Activated T-helper 2 cell treated with anti-CD3 and anti-CD28 coated beads, Interferon-gamma antibody, Interleukin-2, Interleukin-4, amounts not matched to agents 10 μg/mL and 5 μg/mL and 100 μg/mL, durations not matched to agents 14 hours and 24 hours and 36 hours (primary cell): ENCODE data around the gene GPR15. TPM values are rescaled to one million over a fixed set of nuclear protein-coding genes. Genes with fewer than 3 reads are reported as not detected.
A peak's percentile ranks its signal among the peaks of the same experiment; 100 is the strongest.
"Not testable (repeated sequence)": the region's sequence is repeated elsewhere in the genome, so short reads cannot be mapped to it uniquely, and the experiment has no call there.

Experiments
- DNase-seq: peaks from one replicate; pipeline ENCODE4 v3.0.0; 2021; ENCODE audit warnings: low spot score
- H3K27ac Mint-ChIP-seq: one replicate; pipeline ENCODE4 v1.8.0; 2021; ENCODE audit warnings: mixed read lengths
- H3K27me3 Mint-ChIP-seq: one replicate; pipeline ENCODE4 v1.8.0; 2021; ENCODE audit warnings: low read depth, mixed read lengths
- H3K36me3 Mint-ChIP-seq: one replicate; pipeline ENCODE4 v1.8.0; 2021; ENCODE audit warnings: low read depth, mixed read lengths
- H3K4me1 Mint-ChIP-seq: one replicate; pipeline ENCODE4 v1.8.0; 2021; ENCODE audit warnings: low read depth, mixed read lengths
- H3K4me3 Mint-ChIP-seq: one replicate; pipeline ENCODE4 v1.8.0; 2021; ENCODE audit warnings: low read depth, mild to moderate bottlenecking, moderate library complexity, mixed read lengths
- H3K9me3 Mint-ChIP-seq: one replicate; pipeline ENCODE4 v1.8.0; 2021; ENCODE audit warnings: mixed read lengths
- intact Hi-C: fragments of 100-400 bp; cut with micrococcal nuclease; formaldehyde crosslinking; loops from one replicate; pipeline ENCODE4 v1.15.1; 2023
- total RNA-seq: library from RNA; stranded (reverse); gene quantifications from 2 replicates; pipeline ENCODE4 v1.2.3, GENCODE V29; 2022

The GPR15 gene
- total RNA-seq, 1 donor from 2014 or later = 10.0 TPM

DNA sequence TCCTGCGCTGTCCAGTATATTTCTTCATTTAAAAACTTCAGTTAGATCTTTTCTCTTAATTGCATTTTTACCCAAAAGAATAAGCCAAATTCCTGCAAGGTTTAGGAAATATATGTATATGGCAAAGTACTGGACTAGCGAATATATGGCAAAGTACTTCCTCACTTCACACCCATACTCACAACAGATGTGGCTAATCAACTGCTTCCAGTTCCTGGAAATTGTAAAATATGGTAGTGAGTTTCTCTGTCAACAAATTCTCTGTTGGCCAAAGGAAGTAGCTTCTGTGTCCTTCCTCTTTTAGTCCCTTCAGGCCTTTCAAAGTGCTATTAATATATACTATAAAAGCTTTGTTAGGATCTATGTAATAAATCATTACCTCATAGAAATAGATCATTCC lies 22.0 kb downstream of the GPR15 start:
- peaks cover 44% of the 10 kb centered on the region for H3K36me3 Mint-ChIP-seq
- DNase-seq = no peak
- intact Hi-C loops = loop anchor here (10.0 kb wide), 1 partner anchor 1851 kb away; the partner anchor contains the start of genes LNP1 and TOMM70
- H3K4me1 Mint-ChIP-seq = peaks cover 86% of the 10 kb centered on the region
- H3K27ac Mint-ChIP-seq = peak overlapping the region; percentile 93
- peak overlapping the region; percentile 77 for H3K4me3 Mint-ChIP-seq
- no peaks in the 10 kb centered on the region for H3K27me3 Mint-ChIP-seq
- H3K9me3 Mint-ChIP-seq = peaks cover 5% of the 10 kb centered on the region

DNA sequence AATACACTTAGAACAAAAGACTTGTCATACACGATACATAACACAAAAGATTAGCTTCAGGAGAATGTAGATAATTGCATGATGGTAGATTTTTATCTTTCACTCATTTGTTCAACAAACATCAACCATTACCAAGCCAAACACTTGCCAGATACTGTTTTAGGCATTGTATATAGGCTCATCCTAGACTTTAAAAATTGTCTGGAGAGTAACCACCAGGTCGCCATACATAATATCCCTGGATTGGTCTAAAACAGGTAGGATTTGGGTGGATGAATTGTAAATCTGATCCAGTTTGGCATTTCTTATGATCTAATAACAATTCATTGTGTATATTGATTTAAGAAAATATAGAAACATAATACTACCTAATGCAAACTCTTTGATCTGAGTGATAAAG lies 22.8 kb downstream of the GPR15 start:
- DNase-seq = no peak
- intact Hi-C loops = loop anchor here (10.0 kb wide), 1 partner anchor 1850 kb away; the partner anchor contains the start of genes LNP1 and TOMM70
- Mint-ChIP-seq H3K4me3 (peak overlapping the region; percentile 77), H3K27ac (peak overlapping the region; percentile 93), H3K27me3 (no peaks in the 10 kb centered on the region), H3K9me3 (peaks cover 8% of the 10 kb centered on the region), H3K36me3 (peaks cover 36% of the 10 kb centered on the region), H3K4me1 (peaks cover 86% of the 10 kb centered on the region)

DNA sequence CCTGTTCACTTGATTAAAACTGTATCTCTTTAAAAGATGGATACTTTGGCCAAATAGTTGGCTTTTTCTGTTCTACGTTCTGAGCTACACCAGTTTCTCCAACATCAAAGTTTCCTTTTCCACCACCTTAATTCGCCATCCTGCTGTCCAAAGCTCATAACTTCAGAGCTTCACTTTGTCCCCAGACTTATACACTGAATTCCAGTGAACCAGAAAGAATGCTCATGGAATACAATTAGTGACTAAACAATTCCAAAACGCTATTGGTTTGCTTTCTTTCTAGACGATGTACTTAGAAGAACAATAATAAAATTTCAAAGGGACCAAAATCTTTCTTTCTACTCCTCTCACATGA lies 23.2 kb downstream of the GPR15 start:
- Mint-ChIP-seq H3K4me1 (peaks cover 82% of the 10 kb centered on the region), H3K36me3 (peaks cover 32% of the 10 kb centered on the region), H3K27me3 (no peaks in the 10 kb centered on the region), H3K27ac (peak overlapping the region; percentile 93), H3K9me3 (peaks cover 11% of the 10 kb centered on the region), H3K4me3 (peak overlapping the region; percentile 77)
- intact Hi-C loops = loop anchor here (5.0 to 10.0 kb wide), 3 partner anchors 573 to 1850 kb away; partner anchors contain the start of genes CRYBG3, LNP1 and TOMM70
- DNase-seq = no peak

DNA sequence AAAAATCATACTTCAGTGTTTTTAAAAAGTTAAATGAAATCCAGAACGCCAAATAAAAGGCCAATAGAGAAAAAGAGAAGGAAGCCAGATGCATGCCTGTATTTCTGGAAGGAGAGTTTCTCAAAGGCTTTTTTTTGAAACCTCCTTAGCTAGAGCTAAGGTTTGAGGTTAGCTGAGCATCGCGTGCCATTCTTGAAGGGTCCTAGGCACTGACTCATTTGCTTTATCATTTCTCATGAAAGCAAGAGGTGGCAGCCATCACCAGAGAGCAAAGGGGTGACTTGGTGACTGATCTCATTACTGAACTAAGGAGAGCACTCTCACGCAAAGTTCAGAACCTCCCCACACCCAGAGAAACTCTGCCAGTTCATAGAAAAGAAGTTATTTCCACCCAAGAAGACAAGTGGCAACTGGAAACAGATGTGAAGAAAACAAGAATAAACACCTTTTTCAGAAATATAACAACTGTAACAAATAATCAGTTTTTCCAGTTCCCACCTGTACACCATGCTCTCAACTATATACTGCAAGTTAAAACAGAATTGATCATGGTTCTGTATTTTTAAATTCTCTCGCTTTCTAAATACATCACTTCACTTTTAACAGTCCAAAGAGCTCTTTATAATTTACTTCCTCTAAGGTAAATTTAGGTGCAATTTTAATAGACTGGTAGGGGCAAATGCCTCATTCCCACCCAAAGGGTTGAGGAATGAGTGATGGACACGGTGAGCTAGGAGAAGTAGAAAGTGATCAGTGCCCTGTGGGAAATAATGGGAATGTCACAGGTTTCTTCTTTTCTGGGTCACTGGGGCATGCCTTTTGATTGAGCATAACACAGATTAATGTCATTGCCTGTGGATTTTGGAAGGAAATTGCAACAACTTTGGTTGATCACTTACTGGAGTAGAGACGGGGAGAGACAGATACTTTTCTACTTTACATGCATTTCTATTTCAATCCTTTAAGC lies 24.7 kb downstream of the GPR15 start:
- peaks cover 75% of the 10 kb centered on the region for H3K4me1 Mint-ChIP-seq
- intact Hi-C loops = loop anchor here (1.0 to 10.0 kb wide), 8 partner anchors 9 to 1848 kb away; partner anchors contain the start of genes CPOX, CRYBG3, LNP1 and TOMM70

DNA sequence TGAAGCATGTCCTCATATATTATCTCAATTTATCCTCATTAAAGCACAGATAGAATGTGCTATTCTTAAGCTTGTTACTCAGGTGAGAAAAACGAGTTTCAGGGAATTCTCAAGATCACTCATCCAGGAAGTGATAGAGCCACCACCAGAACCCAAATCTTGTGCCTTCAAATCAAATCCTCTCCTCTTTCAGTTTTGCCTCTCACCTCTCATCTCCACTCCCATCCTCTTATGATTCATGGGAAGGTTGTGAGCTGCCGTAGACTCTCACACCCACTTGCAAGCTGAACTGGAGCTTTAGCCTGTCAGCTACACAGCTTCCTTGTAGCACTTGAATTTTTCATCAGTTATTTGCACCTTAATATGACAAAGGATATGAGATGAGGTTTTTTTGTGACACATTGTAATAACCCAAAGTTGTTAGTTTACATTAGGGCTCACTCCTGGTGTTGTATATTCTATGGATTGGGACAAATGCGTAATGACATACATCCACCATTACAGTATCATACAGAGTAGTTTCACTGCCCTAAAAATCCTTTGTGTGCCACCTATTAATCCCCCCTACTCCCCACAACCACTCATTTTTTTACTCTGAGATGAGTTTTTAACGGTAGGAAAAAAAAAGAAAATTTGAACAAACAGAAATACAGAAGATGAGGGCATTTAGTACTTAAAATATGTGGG lies 25.7 kb downstream of the GPR15 start:
- Mint-ChIP-seq H3K27me3 (no peaks in the 10 kb centered on the region), H3K27ac (peak overlapping the region; percentile 93), H3K36me3 (peaks cover 10% of the 10 kb centered on the region), H3K4me3 (peak overlapping the region; percentile 77), H3K4me1 (peaks cover 70% of the 10 kb centered on the region), H3K9me3 (peaks cover 6% of the 10 kb centered on the region)
- peak; percentile 48 for DNase-seq
- intact Hi-C loops = loop anchor here (5.0 to 10.0 kb wide), 3 partner anchors 575 to 1847 kb away; partner anchors contain the start of genes CRYBG3, LNP1 and TOMM70

More for the DNA sequence above, 24.7 kb downstream of the GPR15 start:
- Mint-ChIP-seq H3K36me3 (peaks cover 18% of the 10 kb centered on the region), H3K27ac (peak overlapping the region; percentile 93), H3K9me3 (peaks cover 6% of the 10 kb centered on the region), H3K4me3 (peak overlapping the region; percentile 77), H3K27me3 (no peaks in the 10 kb centered on the region)
- DNase-seq = peak; percentile 84

DNA sequence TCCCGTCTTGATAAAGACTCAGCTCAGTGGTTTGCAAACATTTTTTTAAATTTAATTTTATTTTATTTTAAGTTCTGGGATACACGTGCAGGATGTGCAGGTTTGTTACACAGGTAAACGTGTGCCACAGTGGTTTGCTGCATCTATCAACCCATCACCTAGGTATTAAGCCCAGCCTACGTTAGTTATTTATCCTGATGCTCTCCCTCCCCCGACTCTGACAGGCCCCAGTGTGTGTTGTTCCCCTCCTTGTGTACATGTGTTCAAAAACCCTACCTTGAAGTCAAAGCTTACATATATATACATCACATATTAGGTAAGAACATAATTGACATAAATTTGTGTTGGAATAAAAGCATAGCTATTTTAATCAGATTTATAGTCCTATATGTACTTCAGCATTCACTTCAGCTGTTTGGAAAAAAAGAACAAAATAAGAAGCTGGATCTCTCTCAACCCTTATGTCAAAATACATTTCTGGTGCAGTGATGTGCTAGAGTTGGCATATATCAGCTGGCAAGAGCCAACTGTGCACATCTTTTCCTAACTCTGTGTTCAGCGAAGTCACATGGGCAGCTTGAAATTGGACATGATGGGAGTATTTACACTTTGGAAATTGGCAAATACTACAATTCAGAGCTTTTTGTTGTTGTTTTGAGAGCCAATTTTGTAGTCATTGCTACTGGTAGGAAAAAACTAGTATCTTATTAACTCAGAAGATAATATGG lies 26.5 kb downstream of the GPR15 start:
- peak overlapping the region; percentile 40 for H3K4me3 Mint-ChIP-seq
- peaks cover 68% of the 10 kb centered on the region for H3K4me1 Mint-ChIP-seq
- peaks cover 6% of the 10 kb centered on the region for H3K9me3 Mint-ChIP-seq
- intact Hi-C loops = loop anchor here (5.0 to 10.0 kb wide), 3 partner anchors 576 to 1847 kb away; partner anchors contain the start of genes CRYBG3, LNP1 and TOMM70
- H3K27me3 Mint-ChIP-seq = no peaks in the 10 kb centered on the region
- H3K36me3 Mint-ChIP-seq = peaks cover 5% of the 10 kb centered on the region
- peak overlapping the region; percentile 93 for H3K27ac Mint-ChIP-seq
- DNase-seq = no peak

DNA sequence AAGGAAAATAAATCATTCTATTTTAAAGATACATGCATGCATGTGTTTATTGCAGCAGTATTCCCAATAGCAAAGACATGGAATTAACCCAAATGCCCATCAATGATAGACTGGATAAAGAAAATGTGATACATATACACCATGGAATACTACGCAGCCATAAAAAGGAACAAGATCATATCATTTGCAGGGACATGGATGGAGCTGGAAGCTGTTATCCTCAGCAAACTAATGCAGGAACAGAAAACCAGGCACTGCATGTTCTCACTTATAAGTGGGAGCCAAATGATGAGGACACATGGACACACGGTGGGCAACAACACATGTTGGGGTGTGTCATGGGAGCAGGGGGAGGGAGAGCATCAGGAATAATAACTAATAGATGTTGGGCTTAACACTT lies 28.0 kb downstream of the GPR15 start:
- H3K4me1 Mint-ChIP-seq = peaks cover 70% of the 10 kb centered on the region
- H3K27me3 Mint-ChIP-seq, H3K9me3 Mint-ChIP-seq, H3K27ac Mint-ChIP-seq, H3K4me3 Mint-ChIP-seq, H3K36me3 Mint-ChIP-seq, DNase-seq: not testable (repeated sequence)
- intact Hi-C loops = loop anchor here (5.0 to 10.0 kb wide), 3 partner anchors 577 to 1845 kb away; partner anchors contain the start of genes CRYBG3, LNP1 and TOMM70

DNA sequence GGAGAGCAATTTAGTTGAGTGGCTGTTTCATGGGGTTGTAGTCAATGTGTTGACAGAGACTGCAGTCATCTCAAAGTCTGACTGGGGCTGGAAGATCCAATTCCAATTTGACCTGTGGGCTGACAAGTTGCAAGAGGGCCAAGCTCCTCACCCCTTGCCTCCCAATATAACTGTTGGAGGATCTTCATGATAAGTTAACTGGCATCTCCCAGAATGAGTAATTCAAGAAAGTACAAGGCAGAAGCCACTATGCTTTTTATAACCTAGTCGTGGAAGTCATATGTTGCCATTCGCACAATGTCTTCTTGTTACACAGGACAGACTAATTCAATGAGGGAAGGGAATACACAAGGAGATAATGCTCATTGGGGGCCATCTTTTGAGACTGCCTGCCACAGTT lies 29.1 kb downstream of the GPR15 start:
- peaks cover 6% of the 10 kb centered on the region for H3K9me3 Mint-ChIP-seq
- peaks cover 73% of the 10 kb centered on the region for H3K4me1 Mint-ChIP-seq
- H3K27ac Mint-ChIP-seq = peak overlapping the region; percentile 64
- DNase-seq = no peak
- H3K27me3 Mint-ChIP-seq = no peaks in the 10 kb centered on the region
- no peaks in the 10 kb centered on the region for H3K36me3 Mint-ChIP-seq
- intact Hi-C loops = no loop called here
- H3K4me3 Mint-ChIP-seq = peak overlapping the region; percentile 17

DNA sequence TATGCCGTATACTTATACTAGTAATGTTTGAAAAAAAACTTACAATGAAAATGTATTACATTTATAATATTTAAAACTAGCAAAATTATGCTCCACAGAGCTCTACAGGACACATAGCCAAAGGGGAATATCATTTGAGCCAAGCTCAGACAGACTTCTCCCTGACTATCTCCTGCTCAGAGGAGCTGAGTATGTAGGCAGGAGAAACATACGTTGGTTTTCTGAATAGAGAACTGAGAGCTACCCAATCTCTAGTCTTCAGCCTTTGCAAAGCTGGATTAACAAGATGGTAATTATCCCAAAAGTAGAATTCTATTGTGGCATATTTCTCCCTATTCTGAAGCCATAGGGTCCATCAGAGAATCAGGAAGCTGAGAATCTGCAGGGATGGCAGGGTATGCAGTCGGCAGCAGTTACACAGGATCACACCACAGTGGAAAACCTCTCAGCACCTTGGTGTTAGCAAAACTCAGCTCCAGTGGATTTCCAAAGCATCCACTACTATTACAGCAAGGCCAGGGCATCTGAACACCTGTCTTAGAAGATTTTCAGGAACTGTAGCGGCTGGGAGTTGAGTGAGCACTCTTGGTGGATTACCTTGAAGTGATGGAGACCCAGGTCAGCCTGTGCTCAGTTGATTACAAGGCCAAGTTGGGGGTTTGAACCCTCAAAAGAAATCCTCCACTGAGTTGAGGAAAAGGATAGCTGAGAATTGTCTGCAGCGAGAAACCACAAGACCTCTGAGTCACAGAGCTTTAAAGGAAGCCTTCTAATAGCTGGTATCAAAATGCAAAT lies 30.1 kb downstream of the GPR15 start:
- H3K27me3 Mint-ChIP-seq = no peaks in the 10 kb centered on the region
- H3K4me1 Mint-ChIP-seq = peaks cover 73% of the 10 kb centered on the region
- H3K4me3 Mint-ChIP-seq = no peak overlapping the region
- no peak for DNase-seq
- no peaks in the 10 kb centered on the region for H3K36me3 Mint-ChIP-seq
- H3K9me3 Mint-ChIP-seq = peaks cover 10% of the 10 kb centered on the region
- intact Hi-C loops = no loop called here
- H3K27ac Mint-ChIP-seq = peak overlapping the region; percentile 51

DNA sequence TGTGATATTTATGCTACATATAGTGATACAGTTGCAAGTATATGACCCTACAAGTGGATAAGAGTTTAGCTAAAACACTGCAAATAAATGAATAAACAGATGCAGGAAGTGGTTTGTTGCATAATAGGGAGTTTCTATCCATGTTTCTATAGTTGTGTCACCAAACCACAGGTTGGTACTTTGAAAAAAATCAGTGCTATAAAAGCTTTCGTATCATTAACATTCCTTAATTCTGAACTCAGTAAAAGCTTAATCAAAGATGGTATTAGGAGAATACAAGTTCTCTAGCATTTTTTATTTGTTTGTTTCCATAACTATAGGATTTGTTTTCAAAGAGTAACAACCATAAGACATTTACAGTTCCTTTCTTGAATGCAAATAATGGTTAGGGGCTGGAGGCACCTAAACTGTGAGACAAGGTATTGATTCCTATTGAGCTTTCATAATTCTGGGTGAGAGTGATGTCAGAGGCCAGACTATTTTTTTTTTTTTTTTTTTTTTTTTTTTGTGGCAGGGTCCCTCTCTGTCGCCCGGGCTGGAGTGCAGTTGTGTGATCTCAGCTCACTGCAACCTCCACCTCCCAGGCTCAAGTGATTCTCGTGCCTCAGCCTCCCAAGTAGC lies 32.0 kb downstream of the GPR15 start:
- no peak overlapping the region for H3K4me3 Mint-ChIP-seq
- intact Hi-C loops = loop anchor here (2.0 kb wide), 1 partner anchor 41 kb away; the partner anchor contains the start of gene CLDND1
- H3K27ac Mint-ChIP-seq = no peak overlapping the region
- H3K27me3 Mint-ChIP-seq = no peaks in the 10 kb centered on the region
- peaks cover 5% of the 10 kb centered on the region for H3K36me3 Mint-ChIP-seq
- no peak for DNase-seq
- H3K4me1 Mint-ChIP-seq = peaks cover 67% of the 10 kb centered on the region
- peaks cover 14% of the 10 kb centered on the region for H3K9me3 Mint-ChIP-seq
